Measurements from ENCODE around the gene SPEF2.

SPEF2 gene

DNA sequence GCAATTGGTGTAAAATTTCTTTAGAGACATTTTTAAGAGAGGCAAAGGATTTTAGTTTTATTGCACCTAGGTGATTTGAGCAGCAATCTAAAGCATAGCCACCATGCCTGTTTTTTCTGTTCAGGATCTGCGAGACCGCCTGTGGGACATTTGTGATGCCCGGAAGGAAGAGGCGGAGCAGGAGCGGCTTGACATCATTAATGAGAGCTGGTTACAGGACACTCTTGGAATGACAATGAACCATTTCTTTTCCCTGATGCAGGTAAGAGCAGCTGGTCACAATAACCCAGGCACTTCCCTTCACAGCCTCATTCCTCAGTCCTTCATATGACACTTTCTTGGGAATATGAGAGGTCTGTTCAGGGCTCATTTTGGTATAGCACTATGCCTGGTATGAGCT, 135.8 kb downstream of the SPEF2 start:
- no peak overlapping the region for H3K4me3 ChIP-seq (ENCODE audit: low read depth, low read length)
- no peak overlapping the region for H3K27ac ChIP-seq (ENCODE audit: low read depth, low read length)
- H3K36me3 ChIP-seq (ENCODE audit: control insufficient read depth, insufficient read depth, low read length): no peaks in the 10 kb centered on the region
- H3K9me3 ChIP-seq (ENCODE audit: control insufficient read depth, insufficient read depth, low read depth, low read length): no peaks in the 10 kb centered on the region
- peaks cover 17% of the 10 kb centered on the region for H3K4me1 ChIP-seq (ENCODE audit: control insufficient read depth, insufficient read depth, low read length)
- H3K9ac ChIP-seq (ENCODE audit: low read length): no peak overlapping the region
- peaks cover 97% of the 10 kb centered on the region for H3K27me3 ChIP-seq (ENCODE audit: control insufficient read depth, insufficient read depth, low read length)

GRCh38 chr5:35754481-35754880, 136.8 kb downstream of the SPEF2 start:
- Histone ChIP-seq H3K9me3 (ENCODE audit: control insufficient read depth, insufficient read depth, low read depth, low read length) (no peaks in the 10 kb centered on the region), H3K4me3 (ENCODE audit: low read depth, low read length) (no peak overlapping the region), H3K27me3 (ENCODE audit: control insufficient read depth, insufficient read depth, low read length) (peaks cover 97% of the 10 kb centered on the region), H3K27ac (ENCODE audit: low read depth, low read length) (no peak overlapping the region), H3K4me1 (ENCODE audit: control insufficient read depth, insufficient read depth, low read length) (peaks cover 17% of the 10 kb centered on the region), H3K36me3 (ENCODE audit: control insufficient read depth, insufficient read depth, low read length) (no peaks in the 10 kb centered on the region), H3K9ac (ENCODE audit: low read length) (no peak overlapping the region)

DNA sequence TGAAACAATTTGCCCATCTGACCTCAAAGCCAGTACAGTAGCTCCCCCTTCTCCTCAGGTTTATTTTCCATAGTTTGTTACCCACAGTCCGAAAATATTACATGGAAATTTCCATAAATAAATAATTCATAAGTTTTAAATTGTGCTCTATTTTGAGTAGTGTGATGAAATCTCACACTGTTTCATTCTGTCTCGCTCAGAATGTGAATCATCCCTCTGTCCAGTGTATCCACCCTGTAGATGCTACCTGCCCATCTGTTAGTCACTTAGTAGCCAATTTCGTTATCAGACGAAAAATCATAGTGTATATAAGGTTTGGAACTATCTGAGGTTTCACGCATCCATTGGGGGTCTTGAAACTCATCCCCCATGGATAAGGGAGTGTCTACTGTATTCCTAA, 138.3 kb downstream of the SPEF2 start:
- Histone ChIP-seq H3K4me1 (ENCODE audit: control insufficient read depth, insufficient read depth, low read length) (peaks cover 17% of the 10 kb centered on the region), H3K4me3 (ENCODE audit: low read depth, low read length) (no peak overlapping the region), H3K9me3 (ENCODE audit: control insufficient read depth, insufficient read depth, low read depth, low read length) (no peaks in the 10 kb centered on the region), H3K27ac (ENCODE audit: low read depth, low read length) (no peak overlapping the region), H3K9ac (ENCODE audit: low read length) (no peak overlapping the region), H3K36me3 (ENCODE audit: control insufficient read depth, insufficient read depth, low read length) (no peaks in the 10 kb centered on the region), H3K27me3 (ENCODE audit: control insufficient read depth, insufficient read depth, low read length) (peaks cover 98% of the 10 kb centered on the region)

GRCh38 chr5:35758151-35758724, 140.6 kb downstream of the SPEF2 start:
- Histone ChIP-seq H3K4me3 (ENCODE audit: low read depth, low read length) (no peak overlapping the region), H3K36me3 (ENCODE audit: control insufficient read depth, insufficient read depth, low read length) (no peaks in the 10 kb centered on the region), H3K4me1 (ENCODE audit: control insufficient read depth, insufficient read depth, low read length) (peaks cover 16% of the 10 kb centered on the region), H3K27me3 (ENCODE audit: control insufficient read depth, insufficient read depth, low read length) (peaks cover 99% of the 10 kb centered on the region), H3K9ac (ENCODE audit: low read length) (no peak overlapping the region), H3K9me3 (ENCODE audit: control insufficient read depth, insufficient read depth, low read depth, low read length) (no peaks in the 10 kb centered on the region), H3K27ac (ENCODE audit: low read depth, low read length) (no peak overlapping the region)

DNA sequence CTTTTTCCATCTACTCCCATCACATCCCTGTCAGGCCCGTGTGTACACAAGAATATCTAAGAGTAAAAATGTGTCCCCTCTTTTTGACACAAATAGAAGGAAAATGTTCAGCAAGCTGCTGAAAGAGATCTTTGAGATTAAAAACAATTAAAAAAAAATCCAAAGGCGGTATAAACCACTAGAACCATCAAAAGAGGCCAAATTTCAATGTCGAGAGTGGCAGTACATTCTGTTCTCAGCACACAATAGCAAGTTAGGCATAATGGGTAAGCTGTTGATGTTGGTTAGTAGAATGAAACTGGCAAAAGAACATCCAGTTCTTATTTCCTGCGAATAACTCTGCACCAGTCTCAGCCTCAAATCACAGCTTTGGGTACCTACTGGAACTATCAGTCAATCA, 143.9 kb downstream of the SPEF2 start:
- H3K36me3 ChIP-seq (ENCODE audit: control insufficient read depth, insufficient read depth, low read length): no peaks in the 10 kb centered on the region
- no peaks in the 10 kb centered on the region for H3K9me3 ChIP-seq (ENCODE audit: control insufficient read depth, insufficient read depth, low read depth, low read length)
- no peak overlapping the region for H3K27ac ChIP-seq (ENCODE audit: low read depth, low read length)
- H3K27me3 ChIP-seq (ENCODE audit: control insufficient read depth, insufficient read depth, low read length): peaks cover 88% of the 10 kb centered on the region
- no peaks in the 10 kb centered on the region for H3K4me1 ChIP-seq (ENCODE audit: control insufficient read depth, insufficient read depth, low read length)
- no peak overlapping the region for H3K9ac ChIP-seq (ENCODE audit: low read length)
- H3K4me3 ChIP-seq (ENCODE audit: low read depth, low read length): no peak overlapping the region

GRCh38 chr5:35762368-35762767, 144.7 kb downstream of the SPEF2 start:
- H3K4me1 ChIP-seq (ENCODE audit: control insufficient read depth, insufficient read depth, low read length): no peaks in the 10 kb centered on the region
- H3K9me3 ChIP-seq (ENCODE audit: control insufficient read depth, insufficient read depth, low read depth, low read length): no peaks in the 10 kb centered on the region
- H3K9ac ChIP-seq (ENCODE audit: low read length): no peak overlapping the region
- no peaks in the 10 kb centered on the region for H3K36me3 ChIP-seq (ENCODE audit: control insufficient read depth, insufficient read depth, low read length)
- no peak overlapping the region for H3K4me3 ChIP-seq (ENCODE audit: low read depth, low read length)
- H3K27me3 ChIP-seq (ENCODE audit: control insufficient read depth, insufficient read depth, low read length): peaks cover 84% of the 10 kb centered on the region
- no peak overlapping the region for H3K27ac ChIP-seq (ENCODE audit: low read depth, low read length)

- Histone ChIP-seq H3K9ac (ENCODE audit: low read length) (no peak overlapping the region), H3K4me1 (ENCODE audit: control insufficient read depth, insufficient read depth, low read length) (no peaks in the 10 kb centered on the region), H3K4me3 (ENCODE audit: low read depth, low read length) (no peak overlapping the region), H3K27ac (ENCODE audit: low read depth, low read length) (no peak overlapping the region), H3K27me3 (ENCODE audit: control insufficient read depth, insufficient read depth, low read length) (peaks cover 72% of the 10 kb centered on the region), H3K9me3 (ENCODE audit: control insufficient read depth, insufficient read depth, low read depth, low read length) (no peaks in the 10 kb centered on the region), H3K36me3 (ENCODE audit: control insufficient read depth, insufficient read depth, low read length) (no peaks in the 10 kb centered on the region)
Measured at GRCh38 chr5:35765921-35766320, 148.3 kb downstream of the SPEF2 start.

DNA sequence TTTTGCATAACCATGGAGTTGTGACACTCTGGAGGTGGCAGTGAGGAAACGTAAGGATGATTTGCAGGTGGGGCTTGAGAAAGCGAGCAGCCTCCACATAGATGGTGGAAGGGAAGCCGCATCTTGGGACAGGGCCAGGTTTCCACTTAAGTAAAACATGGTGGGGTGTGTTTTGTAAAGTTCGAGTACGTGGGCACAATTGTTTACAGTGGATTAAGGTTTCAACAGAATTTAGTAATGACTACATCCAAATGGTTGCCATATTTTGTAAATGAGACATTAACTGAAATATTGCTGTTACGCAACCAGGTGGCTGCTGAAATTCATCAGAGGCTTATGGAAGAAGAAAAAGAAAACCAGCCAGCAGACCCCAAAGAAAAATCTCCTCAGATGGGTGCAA, 153.6 kb downstream of the SPEF2 start:
- no peaks in the 10 kb centered on the region for H3K36me3 ChIP-seq (ENCODE audit: control insufficient read depth, insufficient read depth, low read length)
- H3K4me1 ChIP-seq (ENCODE audit: control insufficient read depth, insufficient read depth, low read length): no peaks in the 10 kb centered on the region
- no peak overlapping the region for H3K4me3 ChIP-seq (ENCODE audit: low read depth, low read length)
- peaks cover 39% of the 10 kb centered on the region for H3K27me3 ChIP-seq (ENCODE audit: control insufficient read depth, insufficient read depth, low read length)
- H3K27ac ChIP-seq (ENCODE audit: low read depth, low read length): no peak overlapping the region
- no peak overlapping the region for H3K9ac ChIP-seq (ENCODE audit: low read length)
- H3K9me3 ChIP-seq (ENCODE audit: control insufficient read depth, insufficient read depth, low read depth, low read length): no peaks in the 10 kb centered on the region

- Histone ChIP-seq H3K27me3 (ENCODE audit: control insufficient read depth, insufficient read depth, low read length) (peaks cover 39% of the 10 kb centered on the region), H3K4me1 (ENCODE audit: control insufficient read depth, insufficient read depth, low read length) (no peaks in the 10 kb centered on the region)
Measured at GRCh38 chr5:35771839-35772238, 154.2 kb downstream of the SPEF2 start.

DNA sequence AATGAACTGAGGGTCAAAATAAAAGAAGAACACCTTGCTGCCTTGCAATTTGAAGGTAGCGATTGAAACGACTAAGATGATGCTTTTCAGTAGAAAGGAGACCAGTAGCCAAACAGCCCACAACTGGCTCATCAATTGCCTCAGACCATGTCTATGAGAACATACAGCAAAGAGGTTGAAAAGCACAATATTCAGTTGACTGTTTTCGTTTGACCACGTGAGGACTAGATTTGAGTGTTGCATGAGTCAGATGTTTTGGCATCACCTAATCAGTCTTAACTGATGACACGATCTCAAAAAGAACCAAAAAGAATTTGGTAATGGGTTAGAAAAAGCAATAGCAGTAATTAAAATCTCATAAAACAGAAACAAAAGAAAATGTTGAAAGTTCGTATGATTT, 156.3 kb downstream of the SPEF2 start:
- Histone ChIP-seq H3K4me1 (ENCODE audit: control insufficient read depth, insufficient read depth, low read length) (no peaks in the 10 kb centered on the region), H3K27me3 (ENCODE audit: control insufficient read depth, insufficient read depth, low read length) (peaks cover 21% of the 10 kb centered on the region), H3K27ac (ENCODE audit: low read depth, low read length) (no peak overlapping the region), H3K36me3 (ENCODE audit: control insufficient read depth, insufficient read depth, low read length) (no peaks in the 10 kb centered on the region), H3K4me3 (ENCODE audit: low read depth, low read length) (no peak overlapping the region), H3K9ac (ENCODE audit: low read length) (no peak overlapping the region), H3K9me3 (ENCODE audit: control insufficient read depth, insufficient read depth, low read depth, low read length) (no peaks in the 10 kb centered on the region)

More at GRCh38 chr5:35771839-35772238, 154.2 kb downstream of the SPEF2 start:
- Histone ChIP-seq H3K9ac (ENCODE audit: low read length) (no peak overlapping the region), H3K36me3 (ENCODE audit: control insufficient read depth, insufficient read depth, low read length) (no peaks in the 10 kb centered on the region), H3K4me3 (ENCODE audit: low read depth, low read length) (no peak overlapping the region), H3K9me3 (ENCODE audit: control insufficient read depth, insufficient read depth, low read depth, low read length) (no peaks in the 10 kb centered on the region), H3K27ac (ENCODE audit: low read depth, low read length) (no peak overlapping the region)

GRCh38 chr5:35776757-35777156, 159.1 kb downstream of the SPEF2 start:
- H3K27me3 ChIP-seq (ENCODE audit: control insufficient read depth, insufficient read depth, low read length): peaks cover 19% of the 10 kb centered on the region

More at GRCh38 chr5:35776757-35777156, 159.1 kb downstream of the SPEF2 start:
- Histone ChIP-seq H3K9ac (ENCODE audit: low read length) (no peak overlapping the region), H3K36me3 (ENCODE audit: control insufficient read depth, insufficient read depth, low read length) (no peaks in the 10 kb centered on the region), H3K9me3 (ENCODE audit: control insufficient read depth, insufficient read depth, low read depth, low read length) (no peaks in the 10 kb centered on the region), H3K4me3 (ENCODE audit: low read depth, low read length) (no peak overlapping the region), H3K27ac (ENCODE audit: low read depth, low read length) (no peak overlapping the region), H3K4me1 (ENCODE audit: control insufficient read depth, insufficient read depth, low read length) (no peaks in the 10 kb centered on the region)
